Left renal pelvis (tissue), 4 donors: ENCODE measurements around the gene NDFIP2. TPM values are rescaled to one million over a fixed set of nuclear protein-coding genes. Genes with fewer than 3 reads are reported as not detected.
"Not testable (repeated sequence)": the region's sequence is repeated elsewhere in the genome, so short reads cannot be mapped to it uniquely, and the experiment has no call there.

Source experiments
- DNase-seq, 4 donors: peaks; one replicate each; pipeline ENCODE4 v3.0.0-alpha.2; 2013; ENCODE audit warnings: low read depth in 4 of 4, low spot score in 3 of 4
- polyA plus RNA-seq, 4 donors: library from polyadenylated mRNA; unstranded; fragments of 120-200 nt; gene quantifications; one replicate each; pipeline ENCODE4 v1.2.1, GENCODE V29; 2013; ENCODE audit not compliant: insufficient read length in 4 of 4

Gene NDFIP2
- polyA plus RNA-seq, 4 donors = 43.9 to 62.6 (median 57.7) TPM

- DNase-seq = no peak
These were observed 49.3 kb downstream of the NDFIP2 start for GRCh38 chr13:79530270-79530669.

DNA sequence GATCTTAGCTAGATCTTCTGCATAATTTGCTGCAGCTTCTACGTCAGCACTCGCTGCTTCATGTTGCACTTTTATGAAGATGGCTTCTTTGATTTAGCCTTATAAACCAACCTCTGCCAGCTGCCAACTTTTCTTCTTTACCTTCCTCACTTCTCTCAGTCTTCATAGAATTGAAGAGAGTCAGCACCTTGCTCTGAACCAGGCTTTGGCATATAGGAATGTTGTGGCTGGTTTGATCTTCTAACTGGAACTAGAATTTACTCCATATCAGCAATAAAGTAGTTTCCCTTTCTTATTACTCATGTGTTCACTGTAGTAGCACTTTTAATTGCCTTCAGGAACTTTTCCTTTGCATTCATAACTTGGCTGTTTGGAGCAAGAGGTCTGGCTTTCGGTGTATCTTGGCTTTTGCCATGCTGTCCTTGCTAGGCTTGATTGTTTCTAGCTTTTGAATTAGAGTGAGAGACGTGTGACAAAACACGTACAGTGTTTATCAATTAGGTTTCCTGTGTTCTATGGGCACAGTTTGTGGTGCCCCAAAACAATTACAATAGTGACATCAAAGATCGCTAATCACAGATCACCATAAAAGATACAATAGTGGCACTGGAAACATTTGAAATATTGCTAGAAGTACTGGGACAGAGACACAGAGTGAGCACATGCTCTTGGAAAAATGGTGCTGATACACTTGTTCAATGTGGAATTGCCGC lies 50.7 kb downstream of the NDFIP2 start:
- DNase-seq = no peak

DNA sequence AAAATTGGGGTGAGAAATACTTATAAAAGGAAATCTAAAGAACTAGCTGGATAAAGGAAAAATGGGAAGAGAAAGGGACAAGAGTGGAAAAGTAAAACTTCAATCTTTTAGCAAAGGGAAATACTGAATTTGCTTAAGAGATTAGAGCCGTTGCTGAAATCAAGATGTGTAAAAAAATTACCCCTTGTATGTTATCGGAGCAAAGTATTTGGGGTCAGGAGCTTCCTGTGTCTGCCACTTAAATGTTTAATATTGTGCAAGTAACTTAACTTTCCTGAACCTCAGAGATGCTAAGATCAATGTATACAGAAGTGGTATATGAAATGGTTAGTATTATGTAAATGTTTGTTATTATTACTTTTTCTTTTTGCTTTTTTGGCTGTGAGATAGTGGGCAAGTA lies 51.6 kb downstream of the NDFIP2 start:
- DNase-seq = no peak

DNA sequence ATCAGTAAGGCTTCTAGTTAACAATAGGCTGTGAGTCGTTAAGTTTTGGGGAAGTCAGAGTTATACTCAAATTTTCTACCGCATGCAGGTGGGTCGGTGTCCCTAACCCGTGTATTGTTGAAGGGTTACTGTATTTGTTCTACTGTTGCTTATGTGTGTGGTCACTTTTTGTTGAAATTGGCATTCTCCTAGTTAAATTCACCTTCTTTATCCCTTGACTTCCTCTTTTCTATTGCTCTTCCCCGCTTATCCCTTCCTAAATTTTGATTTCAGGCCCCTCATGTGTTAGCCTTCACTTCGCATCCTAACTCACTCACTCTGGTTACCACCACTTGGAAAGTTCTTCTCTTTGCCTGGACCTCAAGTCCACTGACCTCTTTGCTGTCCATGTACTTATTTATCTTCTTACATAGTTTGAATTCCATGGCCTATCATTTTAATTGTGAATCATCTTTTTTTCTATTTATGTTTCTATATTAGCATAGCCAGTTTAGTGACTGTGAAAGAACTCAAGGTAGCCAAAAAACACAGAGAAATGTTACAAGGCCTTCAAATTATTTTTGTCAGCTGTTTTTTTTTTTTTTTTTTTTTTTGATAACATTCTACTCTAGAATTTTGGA lies 52.9 kb downstream of the NDFIP2 start:
- DNase-seq = no peak

DNA sequence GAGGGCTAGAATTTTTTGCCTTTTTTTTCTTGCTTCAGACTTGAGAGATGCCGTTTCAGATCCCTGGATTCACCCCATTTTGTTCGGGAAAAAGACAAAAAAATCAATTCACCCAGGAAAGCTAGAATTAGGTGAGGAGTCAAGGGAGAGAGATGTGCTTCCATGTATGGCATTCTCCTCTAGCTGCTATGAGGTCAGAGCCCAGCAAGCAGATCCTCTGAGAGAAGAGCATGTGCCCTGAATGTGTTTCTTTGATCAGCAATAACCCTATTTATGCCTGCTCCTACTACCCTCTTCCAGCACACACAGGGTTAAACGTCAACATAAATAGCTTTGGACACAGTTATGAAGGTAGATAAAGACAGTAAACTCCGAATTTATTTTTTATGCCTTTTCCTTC lies 53.6 kb downstream of the NDFIP2 start:
- no peak for DNase-seq

GRCh38 chr13:79538757-79539156 lies 57.8 kb downstream of the NDFIP2 start:
- no peak for DNase-seq

DNA sequence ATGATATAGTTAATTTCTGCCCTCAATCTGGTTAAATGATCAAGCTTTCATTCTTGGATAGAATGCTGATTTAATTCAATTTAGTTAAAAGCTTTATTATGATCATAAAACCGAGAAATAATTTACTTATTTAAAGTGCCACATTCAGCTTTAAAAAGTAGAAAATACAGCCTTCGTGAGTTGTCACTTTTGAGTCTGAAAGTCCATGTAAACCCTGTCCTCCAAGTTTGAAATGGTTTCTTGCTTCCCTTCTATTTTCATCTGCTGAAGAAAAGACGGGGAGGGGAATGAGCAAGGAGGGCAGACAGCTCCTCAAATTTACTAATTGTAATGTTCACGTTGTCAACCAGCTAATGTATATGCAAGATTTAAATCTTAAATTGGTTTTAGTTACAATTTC lies 59.5 kb downstream of the NDFIP2 start:
- DNase-seq = no peak

GRCh38 chr13:79541426-79542049 lies 60.6 kb downstream of the NDFIP2 start:
- peak; percentile 25 to 50 (median 44) for DNase-seq

GRCh38 chr13:79543883-79544282 lies 62.9 kb downstream of the NDFIP2 start:
- no peak for DNase-seq

GRCh38 chr13:79547211-79548195 lies 66.5 kb downstream of the NDFIP2 start:
- no peak for DNase-seq

DNA sequence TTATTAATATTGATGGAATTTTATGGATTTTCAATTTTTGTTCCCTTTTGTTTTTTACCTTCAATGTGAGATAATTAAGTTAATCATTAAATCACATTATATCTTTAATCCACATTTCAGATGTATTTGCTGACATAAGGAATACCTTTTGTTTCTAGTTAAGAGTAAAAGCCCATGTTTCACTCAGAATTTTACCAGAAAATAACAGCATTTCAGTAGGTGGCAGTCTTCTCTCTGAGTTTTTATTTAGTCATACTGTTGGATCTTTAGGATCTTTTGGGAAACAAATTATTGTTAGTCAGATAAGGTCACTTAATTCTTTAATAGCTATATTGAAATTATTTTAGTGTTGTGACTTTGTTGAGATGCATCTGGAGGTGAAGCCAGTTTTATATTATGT lies 67.9 kb downstream of the NDFIP2 start:
- peak in 2 of 4 donors; percentile 6 to 10 for DNase-seq

DNA sequence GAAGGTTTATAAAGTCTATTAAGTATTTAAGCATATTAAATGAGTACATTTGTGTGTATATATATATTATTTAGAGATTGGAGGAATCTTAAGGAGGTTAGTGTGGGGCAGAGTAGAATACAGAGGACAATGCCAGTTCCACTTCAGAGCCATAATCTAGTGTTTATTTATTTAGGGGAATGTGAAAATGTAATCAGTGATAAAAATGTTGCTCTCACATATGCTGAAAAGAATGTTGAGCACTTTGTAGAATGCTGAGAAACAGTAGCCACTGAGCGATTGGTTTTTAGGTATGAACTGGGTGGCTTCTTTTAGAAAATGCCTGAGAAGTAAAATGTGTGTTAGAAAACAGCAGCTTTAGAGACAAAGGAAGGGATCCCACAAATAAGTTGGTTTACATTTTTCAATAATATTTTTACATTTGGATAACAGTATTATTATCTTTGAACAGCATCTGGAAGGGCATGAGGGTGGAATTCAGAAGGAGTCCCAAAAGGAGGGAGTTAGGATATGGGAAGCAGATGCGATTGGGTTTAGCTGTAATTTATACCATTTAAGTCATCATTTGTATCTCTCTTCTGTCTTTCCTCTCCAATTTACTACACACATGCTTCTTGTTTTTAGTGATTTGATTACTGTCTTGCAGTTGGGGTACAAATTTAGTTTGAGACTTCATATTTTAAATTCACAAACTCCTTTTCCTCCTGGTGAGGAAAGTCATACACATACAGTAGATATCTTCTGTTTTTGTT lies 68.6 kb downstream of the NDFIP2 start:
- no peak for DNase-seq

DNA sequence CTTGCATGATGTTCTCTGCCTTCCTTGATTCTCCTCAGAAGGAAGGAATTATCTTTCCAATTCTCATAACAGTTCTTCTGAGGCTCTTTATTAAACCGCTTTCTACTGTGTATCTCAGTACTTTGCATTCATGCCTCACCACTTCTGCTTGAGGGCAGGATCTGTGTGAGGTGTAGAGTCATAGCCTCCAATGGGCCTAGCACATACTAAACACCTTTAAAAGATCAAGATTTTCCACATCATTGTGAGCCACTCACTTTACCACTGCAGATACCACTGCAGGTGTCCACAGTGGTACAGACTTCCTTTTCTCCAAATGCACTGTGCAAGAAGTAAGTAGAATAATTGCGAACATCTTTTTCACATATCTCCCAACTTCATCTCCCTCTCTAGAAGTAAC lies 76.7 kb downstream of the NDFIP2 start:
- DNase-seq = no peak

- DNase-seq = no peak
These were observed 80.0 kb downstream of the NDFIP2 start for GRCh38 chr13:79560954-79561353.

DNA sequence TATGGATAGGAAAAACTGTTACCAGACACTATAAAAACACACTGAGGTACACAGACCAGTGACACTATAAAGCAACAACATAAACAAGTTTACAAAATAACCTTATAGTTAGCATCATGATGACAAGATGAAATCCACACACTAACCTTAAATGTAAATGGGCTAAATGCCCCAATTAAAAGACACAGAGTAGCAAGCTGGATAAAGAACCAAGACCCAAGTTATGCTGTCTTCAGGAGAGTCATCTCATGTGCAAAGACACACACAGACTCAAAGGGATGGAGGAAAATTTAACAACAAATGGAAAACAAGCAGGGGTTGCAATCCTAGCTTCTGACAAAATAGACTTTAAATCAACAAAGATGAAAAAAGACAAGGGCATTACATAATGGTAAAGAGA lies 81.6 kb downstream of the NDFIP2 start:
- no peak for DNase-seq

GRCh38 chr13:79566118-79566517 lies 85.2 kb downstream of the NDFIP2 start:
- no peak for DNase-seq

DNA sequence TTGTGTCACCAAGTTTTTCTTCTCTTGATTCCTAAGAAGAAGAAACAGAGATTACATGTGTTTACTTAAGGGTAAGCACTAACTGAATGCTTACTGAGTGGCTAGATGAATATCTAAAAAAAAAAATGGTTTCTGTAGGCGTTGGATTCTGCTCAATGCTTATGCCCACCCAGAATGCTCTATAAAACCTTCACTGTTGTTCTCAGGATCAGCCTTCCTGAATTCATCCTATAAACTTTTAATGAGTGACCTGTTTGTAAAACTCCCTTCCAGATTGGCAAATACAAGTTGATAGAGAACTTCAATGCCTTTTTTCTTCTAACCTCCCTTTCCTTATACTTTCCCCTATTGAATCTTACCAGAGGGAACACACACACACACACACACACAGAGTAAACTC lies 90.2 kb downstream of the NDFIP2 start:
- no peak for DNase-seq

DNA sequence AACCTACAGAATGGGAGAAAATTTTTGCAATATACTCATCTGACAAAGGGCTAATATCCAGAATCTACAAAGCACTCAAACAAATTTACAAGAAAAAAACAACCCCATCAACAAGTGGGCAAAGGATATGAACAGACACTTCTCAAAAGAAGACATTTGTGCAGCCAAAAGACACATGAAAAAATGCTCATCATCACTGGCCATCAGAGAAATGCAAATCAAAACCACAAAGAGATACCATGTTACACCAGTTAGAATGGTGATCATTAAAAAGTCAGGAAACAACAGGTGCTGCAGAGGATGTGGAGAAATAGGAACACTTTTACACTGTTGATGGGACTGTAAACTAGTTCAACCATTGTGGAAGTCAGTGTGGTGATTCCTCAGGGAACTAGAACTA lies 92.9 kb downstream of the NDFIP2 start:
- not testable (repeated sequence) for DNase-seq

- no peak for DNase-seq
These were observed 100.9 kb downstream of the NDFIP2 start for GRCh38 chr13:79581870-79582315.

DNA sequence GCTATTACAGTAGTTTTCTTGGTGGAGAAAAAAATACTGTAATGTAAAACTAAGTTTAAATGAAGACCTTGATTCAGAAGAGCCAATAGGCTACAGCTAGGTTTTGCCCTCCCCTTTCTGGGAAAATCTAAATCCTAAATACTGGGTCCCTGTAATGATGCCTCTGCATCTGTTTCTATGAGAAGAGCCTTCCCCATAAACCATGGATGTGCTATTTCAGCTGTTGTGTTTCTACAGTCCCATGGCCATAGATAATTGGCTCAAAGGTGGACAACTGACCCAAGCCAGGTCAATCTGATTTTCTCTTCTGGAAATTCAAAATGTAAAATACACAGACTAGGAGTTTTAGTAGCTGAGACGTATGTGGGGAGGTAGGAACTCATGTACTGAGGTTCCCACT lies 101.9 kb downstream of the NDFIP2 start:
- DNase-seq = no peak
